GM23338 (cell line): ENCODE measurements around the gene PALS2.

Experiments
- POLR2AphosphoS5 ChIP-seq: IDR thresholded peaks from 2 replicates; pipeline ENCODE4 v1.6.1; 2016; ENCODE audit warnings: antibody characterized with exemption, low read depth
- TF ChIP-seq, protein P1 (sequence below), 2 experiments: fragments of 200-600 bp in 1 of 2; sonication (generic) in 1 of 2; conservative IDR thresholded peaks; 2 replicates each; pipeline versions ENCODE4 v1.5.1 to v1.6.1; 2016 to 2017; ENCODE audit warnings: antibody characterized with exemption in 2 of 2, low read depth in 2 of 2, mild to moderate bottlenecking in 2 of 2, moderate library complexity in 1 of 2

- TF ChIP-seq, protein P1, sequence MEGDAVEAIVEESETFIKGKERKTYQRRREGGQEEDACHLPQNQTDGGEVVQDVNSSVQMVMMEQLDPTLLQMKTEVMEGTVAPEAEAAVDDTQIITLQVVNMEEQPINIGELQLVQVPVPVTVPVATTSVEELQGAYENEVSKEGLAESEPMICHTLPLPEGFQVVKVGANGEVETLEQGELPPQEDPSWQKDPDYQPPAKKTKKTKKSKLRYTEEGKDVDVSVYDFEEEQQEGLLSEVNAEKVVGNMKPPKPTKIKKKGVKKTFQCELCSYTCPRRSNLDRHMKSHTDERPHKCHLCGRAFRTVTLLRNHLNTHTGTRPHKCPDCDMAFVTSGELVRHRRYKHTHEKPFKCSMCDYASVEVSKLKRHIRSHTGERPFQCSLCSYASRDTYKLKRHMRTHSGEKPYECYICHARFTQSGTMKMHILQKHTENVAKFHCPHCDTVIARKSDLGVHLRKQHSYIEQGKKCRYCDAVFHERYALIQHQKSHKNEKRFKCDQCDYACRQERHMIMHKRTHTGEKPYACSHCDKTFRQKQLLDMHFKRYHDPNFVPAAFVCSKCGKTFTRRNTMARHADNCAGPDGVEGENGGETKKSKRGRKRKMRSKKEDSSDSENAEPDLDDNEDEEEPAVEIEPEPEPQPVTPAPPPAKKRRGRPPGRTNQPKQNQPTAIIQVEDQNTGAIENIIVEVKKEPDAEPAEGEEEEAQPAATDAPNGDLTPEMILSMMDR (conservative IDR thresholded peaks at IDR 0.05; ENCODE audit: low read depth in 2 of 2): no peak
- no peak for TF ChIP-seq POLR2AphosphoS5
Measured at GRCh38 chr7:24555719-24556118, 17.5 kb upstream of the PALS2 start.
